Ishikawa (cell line): ENCODE results near the gene KLK8.

Source experiments
- CEBPB ChIP-seq: IDR thresholded peaks from 2 replicates; pipeline ENCODE4 v1.6.1; 2012
- CREB1 ChIP-seq: IDR thresholded peaks from 2 replicates; pipeline ENCODE4 v1.6.1; 2012; ENCODE audit warnings: low read depth
- EGR1 ChIP-seq: IDR thresholded peaks from 2 replicates; pipeline ENCODE4 v1.6.1; 2012
- EP300 ChIP-seq: IDR thresholded peaks from 2 replicates; pipeline ENCODE4 v1.6.1; 2012; ENCODE audit warnings: borderline replicate concordance
- FOXM1 ChIP-seq: IDR thresholded peaks from 2 replicates; pipeline ENCODE4 v1.6.1; 2012; ENCODE audit warnings: low read depth, borderline replicate concordance
- MAX ChIP-seq: IDR thresholded peaks from 2 replicates; pipeline ENCODE4 v1.6.1; 2012
- NFIC ChIP-seq: IDR thresholded peaks from 2 replicates; pipeline ENCODE4 v1.6.1; 2012
- RAD21 ChIP-seq: IDR thresholded peaks from 2 replicates; pipeline ENCODE4 v1.6.1; 2012; ENCODE audit warnings: low read depth
- REST ChIP-seq: IDR thresholded peaks from 2 replicates; pipeline ENCODE4 v1.6.1; 2012; ENCODE audit warnings: low read depth, mild to moderate bottlenecking
- TAF1 ChIP-seq: IDR thresholded peaks from 2 replicates; pipeline ENCODE4 v1.6.1; 2012; ENCODE audit warnings: low read depth, mild to moderate bottlenecking
- TCF12 ChIP-seq: IDR thresholded peaks from 2 replicates; pipeline ENCODE4 v1.6.1; 2012; ENCODE audit warnings: low read depth
- TEAD4 ChIP-seq: IDR thresholded peaks from 2 replicates; pipeline ENCODE4 v1.6.1; 2012
- USF1 ChIP-seq: IDR thresholded peaks from 2 replicates; pipeline ENCODE4 v1.6.1; 2012
- YY1 ChIP-seq: IDR thresholded peaks from 2 replicates; pipeline ENCODE4 v1.6.1; 2012; ENCODE audit warnings: low read depth
- ZBTB7A ChIP-seq: IDR thresholded peaks from 2 replicates; pipeline ENCODE4 v1.6.1; 2012; ENCODE audit warnings: low read depth

KLK8 gene

GRCh38 chr19:50957587-50957986, 43.8 kb downstream of the KLK8 start:
- TF ChIP-seq NFIC (no peak), FOXM1 (no peak), RAD21 (no peak), EGR1 (no peak), MAX (no peak), YY1 (no peak), REST (no peak), EP300 (no peak), TCF12 (no peak), CREB1 (no peak), ZBTB7A (no peak), TEAD4 (no peak), USF1 (no peak), CEBPB (no peak), TAF1 (no peak)

GRCh38 chr19:50952910-50953309, 48.5 kb downstream of the KLK8 start, which contains the start of gene KLK5:
KLK5 (minus strand) TSS chr19:50953038; CDS start chr19:50952657, 381 bp downstream.
- TF ChIP-seq ZBTB7A (no peak), YY1 (no peak), TAF1 (no peak), EGR1 (no peak), MAX (no peak), CREB1 (no peak), EP300 (no peak), TEAD4 (no peak), CEBPB (no peak), NFIC (no peak), REST (no peak), RAD21 (no peak), TCF12 (no peak), USF1 (no peak), FOXM1 (no peak)

DNA sequence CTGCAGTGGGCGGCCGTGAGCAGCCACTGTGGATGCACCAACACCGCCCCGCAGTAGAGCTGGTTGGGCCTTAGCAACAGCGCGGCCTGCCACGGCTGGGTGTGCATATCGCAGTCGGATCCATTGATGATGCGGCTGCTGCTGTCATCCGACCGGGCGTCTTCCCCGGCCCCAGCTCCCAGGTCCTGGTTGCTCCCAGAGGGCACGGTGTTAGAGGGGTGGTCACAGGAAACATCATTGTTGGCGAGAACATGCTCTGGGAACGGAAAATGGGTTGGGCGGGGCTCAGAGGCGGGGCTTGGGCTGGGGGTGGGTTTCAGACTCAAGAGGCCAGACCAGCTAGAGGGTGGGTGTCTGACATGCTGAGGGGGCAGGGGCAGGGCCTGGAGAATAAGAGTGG, 51.5 kb downstream of the KLK8 start:
- TF ChIP-seq YY1, result no peak
- TF ChIP-seq EGR1, result no peak
- no peak for TF ChIP-seq FOXM1
- no peak for TF ChIP-seq ZBTB7A
- TF ChIP-seq CEBPB, result no peak
- TF ChIP-seq NFIC, result no peak
- no peak for TF ChIP-seq REST
- TF ChIP-seq CREB1, result no peak
- TF ChIP-seq TCF12, result no peak
- TF ChIP-seq MAX, result no peak
- TF ChIP-seq EP300, result no peak
- no peak for TF ChIP-seq TAF1
- TF ChIP-seq RAD21, result no peak
- no peak for TF ChIP-seq USF1

GRCh38 chr19:50947123-50947522, 54.3 kb downstream of the KLK8 start:
- no peak for TF ChIP-seq EP300
- TF ChIP-seq RAD21, result no peak
- no peak for TF ChIP-seq YY1
- TF ChIP-seq USF1, result no peak
- no peak for TF ChIP-seq TEAD4
- TF ChIP-seq EGR1, result no peak
